GM10847 (cell line): Measurements from ENCODE around the gene NOD1.

Experiments used
- POLR2A ChIP-seq: IDR thresholded peaks from 2 replicates; pipeline ENCODE4 v1.6.1; 2011; ENCODE audit not compliant: insufficient read length; ENCODE audit errors: extremely low read depth

Gene NOD1

DNA sequence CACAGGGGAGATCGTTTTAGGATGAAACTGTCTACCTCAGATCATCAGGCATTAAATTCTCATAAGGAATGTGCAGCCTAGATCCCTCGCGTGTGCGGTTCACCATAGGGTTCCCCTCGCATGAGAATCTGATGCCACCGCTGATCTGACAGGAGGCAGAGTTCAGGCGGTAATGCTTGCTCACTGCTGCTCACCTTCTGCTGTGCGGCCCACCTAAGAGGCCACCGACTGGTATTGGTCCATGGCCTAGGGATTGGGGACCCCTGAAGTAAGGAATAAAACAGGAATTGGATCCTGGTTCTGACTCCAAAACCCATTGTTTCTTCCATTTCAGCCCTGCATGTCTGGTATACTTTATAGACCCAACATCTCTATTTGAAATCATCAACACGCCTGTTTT, 4.1 kb downstream of the NOD1 start:
- no peak for TF ChIP-seq POLR2A

DNA sequence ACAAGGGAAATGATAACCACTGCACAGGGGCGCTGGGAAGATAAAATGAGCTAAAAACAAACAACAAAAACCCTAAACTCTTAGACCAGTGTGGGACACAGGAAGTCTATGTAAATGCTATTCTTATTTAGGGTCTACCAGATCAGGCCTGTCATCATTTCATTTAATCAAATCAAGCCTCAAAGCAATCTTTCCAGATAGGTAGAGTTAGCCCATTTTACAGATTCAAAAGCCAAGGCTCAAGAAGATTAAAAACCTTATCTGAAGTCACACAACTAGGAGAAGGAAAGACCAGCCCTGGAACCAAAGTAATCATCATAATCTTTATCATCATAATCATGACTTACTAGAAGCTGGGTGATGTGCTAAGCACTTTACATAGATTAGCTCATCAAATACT, 4.7 kb downstream of the NOD1 start:
- no peak for TF ChIP-seq POLR2A

GRCh38 chr7:30472784-30473775, 5.5 kb downstream of the NOD1 start:
- no peak for TF ChIP-seq POLR2A

GRCh38 chr7:30472081-30472783, 6.4 kb downstream of the NOD1 start:
- TF ChIP-seq POLR2A = no peak

- TF ChIP-seq POLR2A = no peak
Observed at GRCh38 chr7:30471205-30471604, 7.4 kb downstream of the NOD1 start.

DNA sequence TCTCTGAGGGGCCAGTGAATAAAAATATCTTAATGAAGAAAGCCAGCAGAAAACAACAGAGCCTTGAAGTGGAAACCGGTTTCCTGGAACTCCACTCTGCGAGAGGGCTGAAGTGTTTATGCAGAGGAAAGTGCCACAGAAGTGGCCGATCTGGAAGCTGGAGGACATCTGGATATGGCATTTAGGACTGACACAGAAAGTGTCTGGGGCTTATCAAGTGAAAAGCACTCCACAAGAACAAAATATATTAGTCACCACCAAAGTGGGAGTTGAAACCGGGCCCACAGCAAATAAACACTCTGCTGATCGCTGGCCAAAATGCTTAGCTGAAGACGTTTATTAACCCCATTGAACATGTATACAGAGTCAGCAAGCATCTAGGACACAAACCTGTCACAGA, 7.8 kb downstream of the NOD1 start:
- no peak for TF ChIP-seq POLR2A

DNA sequence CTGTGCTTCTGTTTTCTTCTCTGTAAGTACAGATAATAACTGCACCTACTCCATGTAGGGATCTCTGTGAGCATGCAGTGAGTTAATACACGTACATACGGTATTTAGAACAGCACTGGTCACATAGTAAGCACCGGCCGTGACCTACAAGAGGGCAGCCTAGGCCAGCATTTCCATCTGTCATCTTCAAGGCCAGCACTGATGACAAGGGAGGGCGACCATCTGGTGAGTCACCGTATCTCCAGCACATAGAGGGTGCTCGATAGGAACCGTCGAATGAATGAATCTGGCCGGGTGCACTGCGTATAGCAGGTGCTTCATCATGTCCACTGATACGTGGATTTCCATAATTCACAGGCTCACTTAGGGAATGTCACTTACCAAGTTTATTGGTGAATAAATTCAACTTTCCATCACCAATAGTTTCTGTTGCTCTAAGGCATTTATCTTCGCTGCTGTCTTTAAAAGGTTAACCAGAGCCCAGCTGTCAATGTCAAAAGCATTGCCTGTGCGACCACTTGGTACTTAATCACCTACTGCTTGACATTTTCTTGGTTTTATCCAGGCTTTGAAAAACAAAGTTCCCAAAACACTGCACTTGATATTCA, 8.3 kb downstream of the NOD1 start:
- TF ChIP-seq POLR2A = no peak

- TF ChIP-seq POLR2A = no peak
Observed at GRCh38 chr7:30469303-30469702, 9.3 kb downstream of the NOD1 start.

GRCh38 chr7:30468791-30469190, 9.8 kb downstream of the NOD1 start:
- TF ChIP-seq POLR2A = no peak

- TF ChIP-seq POLR2A = no peak
Observed at GRCh38 chr7:30468041-30468440, 10.5 kb downstream of the NOD1 start.

DNA sequence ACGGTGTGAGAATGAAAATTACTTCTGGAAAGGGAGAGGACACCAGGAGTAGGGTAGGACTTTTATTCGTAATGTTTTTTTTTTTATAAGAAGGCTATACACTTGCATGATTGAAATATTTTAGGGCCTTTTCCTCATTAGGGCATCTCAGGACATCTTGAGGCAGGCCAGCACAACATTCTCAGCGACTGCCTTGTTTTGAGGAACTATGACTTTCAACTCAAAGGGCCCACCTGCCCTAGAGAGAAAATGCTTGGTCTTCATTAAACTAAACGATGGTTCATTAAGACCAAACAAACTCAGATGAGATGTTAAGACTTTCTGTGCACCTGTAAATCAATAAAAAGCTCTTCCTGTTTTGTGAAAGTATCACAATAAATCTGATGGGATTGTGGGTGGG, 11.3 kb downstream of the NOD1 start:
- TF ChIP-seq POLR2A = no peak

GRCh38 chr7:30466266-30466665, 12.3 kb downstream of the NOD1 start:
- TF ChIP-seq POLR2A = no peak

- no peak for TF ChIP-seq POLR2A
Observed at GRCh38 chr7:30465811-30466180, 12.8 kb downstream of the NOD1 start.

DNA sequence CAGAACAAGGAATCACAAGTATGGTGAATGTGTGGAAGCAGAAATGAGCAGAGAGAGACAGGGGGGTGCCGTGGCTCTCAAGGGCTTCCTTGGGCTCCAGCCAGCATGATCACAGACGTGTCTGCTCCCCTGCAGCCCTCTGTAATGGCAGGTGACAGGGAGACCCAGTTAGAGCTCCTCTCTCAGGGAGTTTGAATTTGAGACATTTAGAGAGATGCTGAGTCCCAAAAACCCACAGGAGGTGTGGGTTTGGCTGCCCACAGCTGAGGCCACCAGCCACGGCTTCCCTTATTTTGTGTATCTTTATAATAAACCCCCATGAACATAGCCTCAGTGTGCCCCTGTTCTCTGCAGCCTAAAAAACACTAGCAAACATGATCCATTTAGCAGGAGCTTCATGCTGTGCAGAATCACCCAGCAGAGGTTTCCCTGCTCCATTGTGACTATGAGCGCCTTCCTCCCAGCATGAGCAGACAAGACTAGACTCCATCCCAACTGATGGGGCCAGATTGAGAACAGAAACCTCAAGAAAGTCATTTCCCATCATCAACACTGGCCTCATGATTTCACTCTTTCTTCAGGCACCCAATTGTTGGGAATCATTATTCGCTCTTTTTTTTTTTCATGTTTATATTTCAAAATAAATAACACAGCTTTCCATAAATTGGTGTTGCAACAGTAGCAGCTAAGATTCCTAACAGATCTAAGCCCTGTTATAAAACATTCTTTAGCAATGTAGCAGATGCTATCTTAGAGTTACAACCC, 13.4 kb downstream of the NOD1 start:
- TF ChIP-seq POLR2A = no peak

GRCh38 chr7:30464231-30464671, 14.3 kb downstream of the NOD1 start:
- TF ChIP-seq POLR2A = no peak
